HG02840 (cell line): ENCODE data around the gene TEN1.
"Not testable (repeated sequence)": the region's sequence is repeated elsewhere in the genome, so short reads cannot be mapped to it uniquely, and the experiment has no call there.

Experiments
- ATAC-seq: cut with Tn5 transposase; IDR thresholded peaks from one replicate; pipeline ENCODE4 v1.9.1; 2021; ENCODE audit warnings: mild to moderate bottlenecking, moderate library complexity, moderate number of reproducible peaks; ENCODE audit not compliant: unreplicated experiment, low FRiP score

Gene TEN1

DNA sequence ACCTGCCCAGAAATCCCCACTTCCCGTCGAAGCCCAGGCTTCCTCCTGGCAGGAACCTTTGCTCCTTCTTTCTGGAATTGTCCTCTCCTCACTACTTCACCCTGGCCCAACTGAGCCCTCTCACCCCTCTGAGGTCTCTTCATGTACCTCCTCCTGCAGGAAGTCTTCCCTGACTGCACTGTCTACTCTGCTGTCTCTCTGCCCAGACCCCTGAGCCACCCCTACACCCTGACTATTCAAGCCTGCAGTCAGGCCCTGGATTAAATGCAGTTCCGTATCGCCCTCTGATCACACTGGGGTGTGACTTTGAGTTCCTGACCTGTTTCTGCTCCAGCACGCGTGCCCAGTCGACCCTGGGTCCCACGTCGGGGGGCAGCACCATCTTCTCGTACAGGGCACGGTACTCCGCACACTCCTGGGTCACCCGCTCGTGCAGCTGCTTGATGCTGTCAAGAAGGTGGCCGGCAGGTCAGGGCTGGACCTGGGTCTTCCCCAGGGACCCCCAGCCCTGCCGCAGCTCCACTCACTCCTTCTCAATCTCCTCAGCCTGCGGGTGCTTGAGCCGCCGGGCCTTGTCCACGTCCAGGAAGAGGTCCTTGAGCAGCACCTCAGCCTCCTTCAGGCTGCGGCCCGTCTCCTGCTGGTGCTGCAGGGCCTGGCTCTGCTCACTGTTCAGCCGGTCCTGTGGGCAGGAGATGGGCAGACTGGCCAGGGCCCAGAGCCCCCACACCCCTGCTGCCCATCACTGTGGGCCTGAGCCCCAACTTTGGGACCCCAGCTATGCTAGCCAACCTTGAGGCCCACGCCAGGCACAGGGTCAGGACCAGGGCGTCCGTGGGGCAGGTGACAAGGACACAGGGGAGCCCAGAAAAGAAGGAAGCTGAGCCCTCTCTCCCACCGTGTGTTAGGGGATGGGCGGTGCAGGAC, 44.2 kb downstream of the TEN1 start:
- no peak for ATAC-seq

DNA sequence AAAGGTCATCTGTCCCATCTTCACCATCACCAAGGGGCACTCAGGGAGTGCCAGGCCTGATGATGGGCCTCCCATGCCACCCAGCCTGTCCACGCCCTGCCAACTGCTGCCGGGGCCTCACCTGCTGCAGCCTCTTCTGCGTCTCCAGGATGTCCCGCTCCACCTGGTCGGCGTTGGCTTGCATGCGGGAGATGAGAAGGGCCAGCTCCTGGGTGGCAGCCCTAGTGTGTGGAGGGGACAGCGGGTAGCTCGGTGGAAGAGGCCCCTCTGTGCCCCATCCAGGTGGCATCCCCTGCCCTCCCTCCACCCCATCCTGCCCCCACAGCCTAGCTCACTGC, 44.8 kb downstream of the TEN1 start:
- ATAC-seq, result no peak

DNA sequence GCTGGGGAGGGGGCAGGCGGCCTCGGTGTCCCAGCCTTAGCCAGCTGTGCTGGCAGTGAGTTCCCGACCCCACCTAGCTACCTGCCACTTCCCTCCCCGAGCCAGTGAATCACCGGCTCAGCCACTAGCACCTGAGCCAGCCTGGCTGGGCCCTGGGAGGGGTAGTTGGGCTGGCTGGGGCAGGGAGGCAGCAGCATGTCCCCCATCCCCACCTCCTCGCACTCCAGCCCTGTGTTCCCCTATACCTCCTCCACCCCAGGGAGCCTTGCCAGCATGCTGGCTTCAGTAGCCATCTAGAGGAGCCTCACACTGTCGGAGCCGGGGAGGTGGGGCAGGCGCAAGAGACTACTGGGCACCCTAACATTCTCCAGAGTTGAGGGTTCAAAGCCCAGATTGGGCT, 45.3 kb downstream of the TEN1 start:
- no peak for ATAC-seq

DNA sequence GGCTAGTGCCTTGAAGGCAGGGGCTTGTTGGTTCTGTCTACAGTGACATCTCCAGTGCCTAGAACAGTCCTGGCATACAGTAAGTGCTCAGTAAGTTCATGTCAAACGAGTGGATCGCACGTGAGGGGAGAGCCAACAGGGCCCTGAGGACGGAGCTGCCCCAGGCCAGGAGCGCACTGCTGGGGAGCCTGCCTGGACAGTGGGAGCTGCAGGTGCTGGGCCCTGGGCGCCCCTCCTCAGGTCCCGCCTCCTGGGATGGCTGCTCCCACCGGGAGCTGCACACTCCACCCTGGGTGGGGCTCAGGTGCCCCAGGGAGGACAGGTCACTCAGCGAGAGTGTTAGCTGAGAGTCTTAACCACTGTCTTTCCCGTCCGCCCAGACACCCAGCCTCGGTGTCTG, 46.3 kb downstream of the TEN1 start:
- no peak for ATAC-seq

DNA sequence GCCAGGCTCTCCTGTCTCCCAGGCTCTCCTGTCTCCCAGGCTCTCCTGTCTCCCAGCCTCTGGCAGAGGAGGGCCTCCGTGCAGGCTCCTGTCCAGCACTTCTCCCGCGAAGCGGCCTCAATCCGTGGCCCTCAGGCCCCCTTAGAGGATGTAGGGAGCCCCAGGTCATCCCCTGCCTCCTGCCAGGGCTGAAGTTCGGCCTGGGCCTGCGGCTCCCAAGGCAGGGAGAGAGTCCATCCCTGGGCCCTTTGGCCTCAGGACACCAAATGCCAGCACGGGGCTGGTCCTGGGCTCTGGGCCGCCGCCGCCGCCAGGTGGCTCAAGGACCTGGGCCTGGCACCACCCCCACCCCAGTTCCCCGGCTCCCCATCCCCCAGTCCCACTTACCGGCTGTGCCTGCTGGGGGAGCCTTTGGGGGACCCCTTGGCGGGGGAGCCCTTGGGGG, 47.7 kb downstream of the TEN1 start:
- ATAC-seq, result no peak

DNA sequence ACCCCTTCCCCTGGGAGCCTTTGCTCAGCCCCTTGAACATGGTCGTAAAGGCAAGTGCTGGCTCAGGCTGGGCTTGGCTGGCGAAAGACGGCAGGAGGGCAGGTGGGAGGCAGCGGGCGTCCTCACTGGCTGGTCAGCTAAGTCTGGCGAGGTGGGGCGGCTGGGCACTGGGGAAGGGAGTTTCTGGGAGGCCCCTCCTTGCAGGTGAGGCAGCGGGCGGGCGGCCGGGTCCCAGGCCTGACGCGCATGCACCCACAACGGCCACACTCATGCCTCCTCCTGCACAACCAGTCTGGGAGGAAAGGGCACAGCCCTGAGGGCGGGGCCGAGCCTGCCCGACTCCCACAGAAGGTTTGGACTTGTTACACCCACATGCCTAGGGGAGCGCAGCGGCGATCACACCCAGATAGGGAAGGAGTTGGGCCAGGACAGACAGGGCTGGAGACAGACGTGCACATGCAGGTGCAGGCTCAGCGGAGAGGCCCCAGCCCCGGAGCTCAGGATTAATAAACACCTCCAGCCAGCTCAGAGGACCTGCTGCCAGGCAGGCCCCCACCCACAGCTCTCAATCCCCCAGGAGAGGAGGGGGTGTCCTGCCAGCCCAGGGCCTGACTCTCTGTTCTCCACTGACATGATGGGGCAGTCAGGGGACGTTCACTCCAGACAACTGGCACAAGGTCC, 48.3 kb downstream of the TEN1 start, which contains the start of gene EVPL:
Gene EVPL, minus strand, starts transcription at position 148 of the 681 bp plus-strand sequence. Its CDS starts 108 bp downstream, at position 40.
- ATAC-seq, result no peak

DNA sequence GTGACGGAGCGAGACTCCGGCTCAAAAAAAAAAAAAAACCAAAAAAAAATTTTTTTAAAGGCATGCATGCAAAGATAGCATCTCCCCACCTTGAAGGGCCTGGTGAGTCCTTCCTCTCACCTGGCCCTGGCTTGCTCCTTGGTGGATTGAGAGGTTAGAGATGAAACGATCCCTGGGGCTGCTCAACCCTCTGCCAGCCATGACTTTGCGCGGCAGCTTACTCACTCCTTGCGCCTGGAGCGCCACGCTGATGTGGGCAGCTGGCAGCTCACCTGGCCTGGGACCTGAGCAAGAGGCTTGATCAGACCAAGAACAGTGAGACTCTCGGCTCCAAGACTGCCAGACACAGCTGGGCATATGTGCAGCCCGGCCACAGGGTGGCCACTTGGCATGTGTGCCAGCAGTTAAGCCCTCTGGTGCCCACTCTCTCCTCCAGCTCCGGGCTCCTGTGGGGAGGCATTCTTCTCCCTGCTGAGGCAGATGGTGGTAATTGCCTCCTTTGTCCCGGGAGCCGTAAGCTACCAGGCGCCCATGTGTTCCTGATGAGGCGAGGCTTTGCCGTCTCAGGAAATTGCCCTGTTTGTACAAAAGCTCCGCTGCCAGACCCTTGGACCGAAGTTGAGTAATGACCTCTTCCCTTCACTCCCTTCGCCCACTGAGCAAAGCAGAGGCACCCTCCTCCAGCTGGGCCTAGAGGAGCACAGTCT, 53.2 kb downstream of the TEN1 start:
- ATAC-seq, result no peak

DNA sequence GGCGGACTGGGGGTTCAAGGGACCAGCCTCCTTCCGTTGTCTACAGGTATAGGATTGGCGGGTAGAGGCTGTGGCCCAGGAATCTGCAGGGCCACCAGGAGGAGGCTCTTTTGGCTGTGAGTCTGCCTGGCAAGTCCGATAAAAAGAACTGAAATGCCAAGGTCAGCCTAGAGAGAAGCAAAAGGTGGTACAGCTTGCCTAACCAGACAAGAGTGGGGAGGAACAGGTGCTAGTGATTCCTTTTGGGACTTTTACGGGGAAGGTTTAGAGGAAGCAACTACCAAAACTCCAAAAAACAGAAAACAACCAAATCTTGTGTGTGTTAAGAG, 53.7 kb downstream of the TEN1 start:
- ATAC-seq, result no peak

DNA sequence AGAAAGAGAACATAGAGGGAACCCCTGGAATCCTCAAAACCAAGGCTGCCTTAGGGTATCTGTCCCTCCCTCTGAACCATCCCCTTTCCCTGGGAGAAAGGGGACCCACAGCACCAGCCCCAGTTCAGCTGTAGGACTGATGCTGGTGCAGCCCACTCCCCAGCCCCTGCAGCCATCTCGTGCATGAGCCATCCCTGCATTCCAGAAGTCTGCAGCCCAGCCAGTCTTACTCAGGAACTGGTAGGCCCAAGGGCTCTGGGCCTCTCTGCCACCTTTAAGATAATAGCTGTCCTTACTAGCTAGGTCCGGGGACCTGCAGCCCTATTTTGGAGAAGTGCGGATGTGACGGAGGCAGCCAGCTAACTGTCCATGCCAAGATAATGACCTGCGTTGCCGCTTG, 54.1 kb downstream of the TEN1 start:
- no peak for ATAC-seq

DNA sequence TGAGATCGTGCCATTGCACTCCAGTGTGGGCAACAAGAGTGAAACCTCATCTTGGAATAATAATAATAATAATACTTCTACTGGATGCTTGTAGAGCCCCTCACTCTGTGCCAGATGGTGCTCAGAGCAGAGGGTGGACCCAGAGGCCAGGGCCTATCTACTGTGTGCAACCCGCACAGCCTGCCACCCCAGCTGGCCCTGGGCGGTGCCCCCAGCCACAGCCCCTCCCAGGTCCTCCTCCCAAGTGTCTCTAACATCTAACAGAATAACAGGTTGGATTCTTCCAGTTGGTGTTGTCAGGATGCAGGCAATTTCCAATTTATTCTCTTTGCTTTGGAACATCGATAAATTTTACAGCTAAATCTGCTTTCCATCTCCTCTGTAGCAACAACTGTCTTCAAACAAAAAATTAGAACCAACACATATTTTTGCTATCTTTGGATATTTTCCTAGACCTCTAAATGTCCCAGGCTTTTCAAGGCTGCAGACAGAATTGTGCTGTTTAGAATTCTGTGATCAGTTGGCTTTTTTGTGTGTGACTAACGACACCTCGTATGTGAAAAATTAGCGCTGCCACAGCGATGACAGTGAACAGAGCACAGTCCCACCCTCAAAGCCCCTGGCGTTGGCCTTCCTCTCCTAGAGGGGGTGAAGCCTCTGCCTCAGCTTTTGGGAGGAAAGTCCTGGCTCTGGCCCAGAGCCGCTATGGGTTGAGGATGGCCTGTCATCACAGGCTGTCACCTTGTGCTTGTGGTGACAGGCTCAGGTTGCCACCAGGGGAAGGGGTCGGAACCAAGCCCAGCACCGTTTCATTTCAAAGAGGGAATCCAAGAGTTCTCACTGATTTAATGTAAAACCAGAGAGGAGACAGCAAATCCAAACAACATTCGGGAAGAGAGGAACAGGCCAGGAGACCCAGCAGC, 55.6 kb downstream of the TEN1 start:
- ATAC-seq, result no peak

DNA sequence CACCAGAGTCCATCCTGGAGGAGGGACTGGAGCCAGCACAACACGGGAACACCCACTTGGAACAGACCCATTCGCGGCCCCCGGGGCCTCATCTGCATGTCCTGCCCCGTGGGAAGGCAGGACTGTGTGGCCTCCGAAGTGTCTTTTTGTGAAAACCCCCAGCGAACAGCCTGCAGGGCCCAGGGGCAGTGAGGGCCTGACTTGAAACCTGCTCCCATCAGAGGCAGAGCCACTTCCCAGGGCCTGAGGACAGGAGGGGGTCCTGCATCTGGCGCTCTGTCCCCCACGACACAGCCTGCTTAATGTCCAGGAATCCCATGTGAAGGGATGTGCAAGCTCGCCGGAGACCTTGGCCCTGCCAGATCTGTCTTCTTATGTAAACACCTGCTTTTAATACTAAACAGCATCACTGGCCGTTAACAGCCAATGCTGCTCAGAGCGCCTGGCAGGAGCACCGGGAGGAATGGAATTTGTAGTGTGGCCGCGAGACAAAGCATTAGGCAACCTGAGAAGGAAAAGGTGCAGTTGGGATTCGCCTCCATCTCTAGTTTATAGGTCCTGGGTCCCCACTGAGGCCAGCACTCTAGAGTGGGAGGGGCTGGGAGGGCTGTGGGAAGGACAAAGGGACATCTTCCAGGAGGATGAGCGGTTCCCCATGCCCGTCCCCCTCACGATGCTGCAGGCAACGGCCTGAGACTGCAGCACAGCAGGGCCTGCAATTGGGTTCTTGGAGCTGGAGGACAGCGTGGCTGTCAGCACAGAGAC, 57.6 kb downstream of the TEN1 start:
- no peak for ATAC-seq

DNA sequence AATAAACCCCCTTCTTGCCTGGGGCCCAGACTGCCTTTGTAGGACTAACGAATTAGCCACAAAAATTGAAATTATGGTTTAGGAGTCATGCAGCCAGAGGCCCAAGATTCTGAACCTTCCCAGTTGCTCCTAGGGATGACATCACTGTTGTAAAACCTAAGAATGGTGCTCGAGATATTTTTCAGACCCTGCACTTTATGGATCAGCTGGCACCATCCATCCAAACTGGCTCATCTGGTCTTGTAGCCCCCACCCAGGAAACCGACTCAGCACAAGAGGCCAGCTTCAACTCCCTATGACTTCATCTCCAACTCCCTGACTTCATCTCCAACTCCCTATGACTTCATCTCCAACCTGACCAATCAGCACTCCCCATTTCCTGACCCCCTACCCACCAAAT, 59.0 kb downstream of the TEN1 start:
- no peak for ATAC-seq

DNA sequence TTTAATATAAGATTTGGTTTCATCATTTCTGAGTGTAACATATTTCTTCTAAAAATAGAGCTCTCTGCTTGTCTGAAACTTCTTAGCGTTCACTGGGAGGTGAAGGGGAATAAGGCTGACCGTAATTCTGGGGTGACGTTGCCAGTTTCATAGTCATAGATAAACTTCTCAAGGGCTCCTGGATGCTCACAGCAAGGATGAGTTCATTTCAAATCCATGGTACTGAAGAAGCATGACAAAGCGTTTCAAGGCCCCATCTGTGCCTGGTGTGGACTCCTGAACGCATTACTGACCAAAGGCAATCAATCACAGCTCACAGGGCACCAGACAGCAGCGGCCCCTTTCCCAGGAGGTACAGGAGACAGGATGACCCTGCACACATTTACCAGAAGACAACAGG, 60.1 kb downstream of the TEN1 start:
- ATAC-seq, result no peak

DNA sequence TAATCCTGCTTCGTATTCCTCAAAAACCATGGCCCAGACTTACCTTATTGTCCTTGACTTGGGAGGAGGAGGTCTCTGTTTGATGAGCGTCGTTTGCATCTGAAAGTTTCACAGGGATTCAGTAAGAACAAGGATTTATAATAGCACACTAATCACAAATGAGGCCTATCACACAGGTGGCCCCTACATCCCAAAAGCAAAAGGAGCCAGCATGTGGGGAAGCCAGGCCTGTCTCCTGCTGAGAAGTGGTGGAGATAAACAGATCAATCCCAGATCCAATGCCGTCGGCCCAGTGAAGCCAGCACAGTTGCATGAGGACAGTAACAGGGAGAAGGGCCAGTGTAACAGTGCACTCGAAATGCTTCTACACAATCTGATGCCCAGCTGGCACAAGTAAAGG, 61.3 kb downstream of the TEN1 start:
- no peak for ATAC-seq

DNA sequence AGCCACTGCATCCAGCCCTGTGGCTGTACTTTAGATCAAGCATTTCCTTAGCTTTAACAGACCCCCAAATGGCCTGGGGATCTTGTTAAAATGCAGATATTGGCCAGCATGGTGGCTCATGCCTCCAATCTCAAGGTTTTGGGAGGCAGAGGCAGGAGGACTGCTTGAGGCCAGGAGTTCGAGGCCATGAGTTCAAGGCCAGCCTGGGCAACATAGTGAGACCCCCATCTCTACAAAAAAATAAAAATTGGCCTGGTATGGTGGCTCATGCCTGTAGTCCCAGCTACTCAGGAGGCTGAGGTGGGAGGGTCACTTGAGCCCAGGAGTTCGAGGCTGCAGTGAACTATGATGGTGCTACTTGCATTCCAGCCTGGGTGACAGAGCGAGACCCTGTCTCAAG, 63.8 kb downstream of the TEN1 start:
- ATAC-seq, result not testable (repeated sequence)

DNA sequence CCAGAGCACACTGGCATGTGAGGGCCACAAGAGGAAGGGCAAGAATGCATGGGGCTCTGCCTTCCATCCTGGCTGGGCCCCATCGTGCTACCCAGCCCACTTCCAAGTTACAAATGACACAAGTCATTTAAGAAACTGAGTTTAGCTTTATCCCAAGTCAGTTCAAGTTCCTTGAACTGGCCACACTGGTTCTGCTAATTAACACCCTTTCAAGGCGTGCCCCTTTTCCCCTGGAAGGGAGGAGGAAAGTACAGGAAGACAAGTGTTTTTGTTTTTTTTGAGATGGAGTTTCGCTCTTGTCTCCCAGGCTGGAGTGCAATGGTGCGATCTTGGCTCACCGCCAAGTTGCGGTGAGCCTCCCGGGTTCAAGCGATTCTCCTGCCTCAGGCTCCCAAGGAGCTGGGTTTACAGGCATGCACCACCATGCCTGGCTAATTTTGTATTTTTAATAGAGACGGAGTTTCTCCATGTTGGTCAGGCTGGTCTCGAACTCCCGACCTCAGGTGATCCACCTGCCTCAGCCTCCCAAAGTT, 65.5 kb downstream of the TEN1 start:
- ATAC-seq, result not testable (repeated sequence)

DNA sequence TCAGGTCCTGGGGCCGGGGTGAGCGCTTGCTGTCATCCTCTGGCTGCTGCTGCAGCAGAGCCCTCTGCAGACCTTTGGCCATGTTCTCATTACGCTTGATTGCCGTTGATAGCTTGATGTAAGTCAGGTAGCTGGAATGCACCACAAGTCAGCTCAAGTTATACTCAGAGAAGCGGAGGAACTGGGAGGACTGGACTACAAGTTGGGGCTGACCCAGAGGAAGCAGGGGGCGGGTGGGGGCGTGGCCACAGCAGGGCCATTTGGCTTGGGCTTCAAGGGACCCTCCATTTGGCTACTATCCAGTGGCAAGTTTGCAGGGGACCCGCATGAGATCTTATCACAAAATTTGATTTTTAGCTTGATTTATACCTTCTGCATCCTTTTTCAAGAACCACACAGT, 67.0 kb downstream of the TEN1 start:
- no peak for ATAC-seq

DNA sequence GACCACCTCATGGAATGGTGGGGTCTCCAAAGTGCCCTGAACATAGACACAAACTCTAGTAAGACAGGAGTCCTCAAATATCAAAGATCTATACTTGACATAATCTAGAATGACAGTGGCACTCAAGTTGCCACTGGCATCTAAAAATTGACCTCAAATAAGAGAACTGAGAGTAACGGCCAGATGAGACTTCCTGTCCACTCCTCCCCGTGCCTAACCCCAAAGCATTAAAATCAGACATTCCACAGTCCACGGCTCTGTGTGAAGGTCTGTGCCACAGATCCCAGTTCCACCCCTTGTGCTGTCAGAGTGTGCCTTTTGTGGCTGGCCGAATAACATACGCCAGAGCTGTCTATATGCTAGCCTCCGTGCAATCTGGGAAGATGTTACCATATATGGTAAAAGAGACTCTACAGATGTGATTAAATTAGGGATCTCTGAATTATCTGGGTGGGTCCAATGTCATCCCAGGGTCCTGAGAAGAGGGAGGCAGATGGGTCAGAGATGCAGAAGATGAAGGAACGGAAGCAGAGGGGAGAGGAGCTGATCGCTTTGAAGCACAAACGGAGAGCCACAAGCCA, 69.1 kb downstream of the TEN1 start:
- no peak for ATAC-seq

DNA sequence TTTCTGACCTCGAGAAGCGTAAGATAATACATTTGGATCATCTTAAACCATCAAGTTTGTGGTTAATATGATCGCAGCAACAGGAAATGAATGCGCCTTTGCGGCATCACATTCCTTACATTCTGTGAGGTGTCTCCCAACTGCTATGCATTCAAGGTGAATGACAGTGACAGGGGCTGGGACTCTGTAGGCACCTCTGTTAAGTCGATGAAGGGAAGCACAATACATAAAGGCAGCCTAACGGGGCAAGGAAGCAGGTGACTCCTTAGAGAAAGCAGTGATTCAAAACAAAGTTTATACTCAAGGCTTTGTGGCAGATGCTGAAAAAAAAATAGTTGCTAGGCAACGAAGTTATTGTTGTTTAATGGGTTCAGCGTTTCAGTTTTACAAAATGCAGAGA, 69.7 kb downstream of the TEN1 start:
- ATAC-seq, result no peak
